Jurkat, Clone E6-1 (cell line): Measurements from ENCODE around the gene SCRN1.

ENCODE experiments used
- DNase-seq: peaks from one replicate; pipeline ENCODE4 v3.0.0-alpha.2; 2011; ENCODE audit warnings: low read depth, low spot score
- H3K4me3 ChIP-seq: 2 replicates; pipeline ENCODE4 v1.5.1; 2011; ENCODE audit warnings: mild to moderate bottlenecking, low read length, control low read depth, moderate library complexity

The SCRN1 gene

GRCh38 chr7:29881724-29882123 is 107.9 kb downstream of the SCRN1 start:
- H3K4me3 ChIP-seq: no peak overlapping the region
- DNase-seq: no peak

- H3K4me3 ChIP-seq: no peak overlapping the region
- DNase-seq: no peak
Observed at GRCh38 chr7:29879609-29880008, 110.0 kb downstream of the SCRN1 start.

GRCh38 chr7:29878081-29878688 is 111.4 kb downstream of the SCRN1 start:
- peak; percentile 24 for DNase-seq
- no peak overlapping the region for H3K4me3 ChIP-seq

GRCh38 chr7:29877196-29877595 is 112.4 kb downstream of the SCRN1 start:
- no peak for DNase-seq
- H3K4me3 ChIP-seq: no peak overlapping the region

GRCh38 chr7:29875741-29876140 is 113.9 kb downstream of the SCRN1 start:
- H3K4me3 ChIP-seq: no peak overlapping the region
- DNase-seq: no peak

- no peak for DNase-seq
- no peak overlapping the region for H3K4me3 ChIP-seq
Observed at GRCh38 chr7:29873644-29874294, 115.8 kb downstream of the SCRN1 start.

GRCh38 chr7:29871787-29872398 is 117.7 kb downstream of the SCRN1 start:
- H3K4me3 ChIP-seq: no peak overlapping the region
- DNase-seq: no peak
